Stimulated activated naive CD8-positive, alpha-beta T cell treated with anti-CD3 and anti-CD28 coated beads, Interleukin-15, Interleukin-2, amounts not matched to agents 100 ng/mL and 50 ng/mL, for 24 hours (primary cell): ENCODE data around the gene RIC1.
"Not testable (repeated sequence)": the region's sequence is repeated elsewhere in the genome, so short reads cannot be mapped to it uniquely, and the experiment has no call there.

ENCODE experiments used
- H3K27ac Mint-ChIP-seq: one replicate; pipeline ENCODE4 v1.8.0; 2021; ENCODE audit warnings: mild to moderate bottlenecking, mixed read lengths
- H3K27me3 Mint-ChIP-seq: one replicate; pipeline ENCODE4 v1.8.0; 2021; ENCODE audit warnings: mixed read lengths
- H3K36me3 Mint-ChIP-seq: one replicate; pipeline ENCODE4 v1.8.0; 2021; ENCODE audit warnings: low read depth, mixed read lengths
- H3K4me1 Mint-ChIP-seq: one replicate; pipeline ENCODE4 v1.8.0; 2021; ENCODE audit warnings: low read depth, mixed read lengths
- H3K4me3 Mint-ChIP-seq: one replicate; pipeline ENCODE4 v1.8.0; 2021; ENCODE audit warnings: mild to moderate bottlenecking, mixed read lengths
- H3K9me3 Mint-ChIP-seq: one replicate; pipeline ENCODE4 v1.8.0; 2021; ENCODE audit warnings: mixed read lengths

Gene RIC1

DNA sequence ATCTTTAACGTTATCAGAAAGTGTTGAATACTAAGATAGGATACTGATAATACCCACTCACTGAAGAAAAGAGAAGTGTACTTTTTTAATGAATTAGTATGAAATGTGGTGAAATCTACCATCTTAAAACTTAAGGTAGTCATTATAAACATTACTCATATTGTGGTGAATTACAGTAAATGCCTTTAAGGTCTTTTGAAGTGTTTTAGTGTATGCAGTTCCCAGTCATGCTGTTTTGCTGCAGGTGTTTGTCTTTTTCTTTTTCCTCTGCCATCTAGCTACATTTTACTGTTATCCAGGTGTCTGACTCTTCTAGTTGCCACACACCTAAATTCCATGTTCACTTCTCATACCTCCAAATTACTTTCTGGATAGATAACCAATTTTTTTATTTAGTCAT is 131.4 kb downstream of the RIC1 start:
- peaks cover 77% of the 10 kb centered on the region for H3K36me3 Mint-ChIP-seq
- no peak overlapping the region for H3K4me3 Mint-ChIP-seq
- H3K27ac Mint-ChIP-seq, result no peak overlapping the region
- H3K27me3 Mint-ChIP-seq, result no peaks in the 10 kb centered on the region
- H3K9me3 Mint-ChIP-seq, result no peaks in the 10 kb centered on the region
- H3K4me1 Mint-ChIP-seq, result peaks cover 25% of the 10 kb centered on the region

DNA sequence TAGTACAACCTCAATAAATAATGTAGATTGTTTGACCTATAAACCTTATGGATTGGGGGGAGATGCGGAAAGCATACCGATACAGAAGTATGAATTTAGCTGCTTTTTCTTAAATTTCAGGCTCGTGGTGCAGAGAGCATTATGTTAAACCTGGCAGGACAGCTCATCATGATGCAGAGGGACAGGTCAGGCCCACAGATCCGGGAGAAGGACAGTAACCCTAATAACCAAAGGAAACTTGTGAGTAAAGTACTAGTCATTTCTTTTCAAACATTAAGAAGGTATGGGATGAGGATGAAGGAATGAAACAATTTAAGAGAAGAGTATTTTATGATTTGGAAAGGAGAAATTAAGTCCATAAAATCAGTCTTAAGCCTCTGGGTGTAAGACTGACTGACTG is 133.5 kb downstream of the RIC1 start:
- Mint-ChIP-seq H3K36me3 (peaks cover 82% of the 10 kb centered on the region), H3K27ac (no peak overlapping the region), H3K9me3 (no peaks in the 10 kb centered on the region), H3K4me3 (no peak overlapping the region), H3K27me3 (no peaks in the 10 kb centered on the region), H3K4me1 (peaks cover 27% of the 10 kb centered on the region)

DNA sequence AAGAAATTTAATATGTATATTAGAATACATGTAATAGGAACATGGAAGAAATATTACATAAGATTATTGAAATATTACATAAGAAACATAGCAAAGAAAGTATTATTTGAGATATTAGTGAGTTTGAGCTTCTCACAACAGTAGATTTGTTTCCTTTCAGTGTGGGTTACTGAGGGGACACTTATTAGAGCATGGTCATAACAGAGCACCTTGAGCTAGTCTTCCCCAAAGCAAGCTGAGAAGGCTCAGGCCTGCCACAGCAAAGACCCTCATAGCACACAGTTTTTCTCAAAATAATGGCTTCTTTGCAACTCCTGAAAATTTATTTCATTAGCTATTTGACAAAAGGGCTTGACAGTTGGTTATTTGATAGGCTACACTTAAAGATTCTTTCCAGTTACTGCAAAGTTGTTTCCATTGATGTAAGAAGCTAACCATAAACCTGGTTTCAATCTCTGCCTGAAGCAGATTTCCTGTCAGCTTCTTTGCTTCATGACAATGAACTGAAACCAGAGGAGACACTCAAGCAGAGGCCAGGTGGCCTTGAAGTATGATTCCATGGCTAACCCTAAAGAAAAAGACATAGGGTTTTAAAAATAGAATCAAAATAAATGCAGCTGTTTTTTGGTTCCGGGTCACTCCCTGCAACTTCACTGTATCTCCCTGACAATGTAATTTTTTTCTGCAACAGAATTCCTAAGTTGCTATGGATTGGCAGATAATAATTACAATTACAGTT is 135.4 kb downstream of the RIC1 start:
- H3K27me3 Mint-ChIP-seq, result no peaks in the 10 kb centered on the region
- H3K4me3 Mint-ChIP-seq, result no peak overlapping the region
- peak overlapping the region; percentile 53 for H3K27ac Mint-ChIP-seq
- H3K36me3 Mint-ChIP-seq, result peaks cover 82% of the 10 kb centered on the region
- peaks cover 37% of the 10 kb centered on the region for H3K4me1 Mint-ChIP-seq
- no peaks in the 10 kb centered on the region for H3K9me3 Mint-ChIP-seq

DNA sequence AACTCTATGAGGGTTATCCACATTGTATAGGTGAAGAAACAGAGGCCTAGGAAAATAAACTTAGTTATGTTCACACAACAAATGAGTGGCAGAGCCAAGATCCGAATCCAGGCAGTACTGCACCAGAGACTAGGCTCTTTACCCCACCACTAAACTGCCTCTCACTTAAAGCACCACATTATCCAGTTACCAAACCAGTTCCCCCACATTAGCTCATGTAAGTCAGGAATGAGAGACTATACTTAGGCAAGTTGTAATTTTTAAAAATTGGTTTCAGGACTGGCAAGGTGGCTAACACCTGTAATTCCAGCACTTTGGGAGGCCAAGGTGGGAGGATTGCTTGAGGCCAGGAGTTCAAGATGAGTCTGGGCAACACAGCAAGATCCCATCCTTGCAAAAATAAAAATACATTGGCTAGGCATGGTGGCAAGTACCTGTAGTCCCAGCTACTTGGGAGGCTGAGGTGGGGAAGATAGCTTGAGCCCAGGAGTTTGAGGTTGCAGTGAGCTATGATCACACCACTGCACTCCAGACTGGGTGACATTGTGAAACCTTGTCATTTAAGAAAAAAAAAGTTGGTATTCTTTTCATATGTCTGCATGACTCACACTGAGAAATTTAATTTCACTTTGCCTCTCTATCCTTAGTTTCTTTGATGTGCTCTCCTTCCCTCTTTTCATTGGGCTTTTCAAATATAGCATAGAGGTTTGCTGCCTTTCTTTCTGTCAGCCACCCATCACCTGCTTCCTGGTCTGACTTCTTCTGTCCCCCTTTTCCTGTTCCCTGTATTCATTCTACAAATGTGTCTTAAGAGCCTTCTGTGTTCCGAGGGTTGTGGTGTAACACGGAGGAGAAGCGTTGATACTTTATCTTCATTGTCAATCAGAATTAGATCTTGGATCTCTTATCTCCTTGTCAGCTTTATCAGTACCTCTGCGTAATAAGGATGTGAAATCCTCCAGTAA is 139.3 kb downstream of the RIC1 start:
- Mint-ChIP-seq H3K27me3 (no peaks in the 10 kb centered on the region), H3K4me1 (peaks cover 31% of the 10 kb centered on the region), H3K9me3 (no peaks in the 10 kb centered on the region), H3K36me3 (peaks cover 81% of the 10 kb centered on the region), H3K27ac (peak overlapping the region; percentile 59), H3K4me3 (no peak overlapping the region)

- Mint-ChIP-seq H3K27me3 (no peaks in the 10 kb centered on the region), H3K27ac (no peak overlapping the region), H3K9me3 (peaks cover 6% of the 10 kb centered on the region), H3K4me3 (no peak overlapping the region), H3K36me3 (peaks cover 77% of the 10 kb centered on the region), H3K4me1 (peaks cover 3% of the 10 kb centered on the region)
These were observed 144.6 kb downstream of the RIC1 start for GRCh38 chr9:5773324-5773999.

GRCh38 chr9:5778805-5779204 is 149.9 kb downstream of the RIC1 start:
- Mint-ChIP-seq H3K9me3 (peaks cover 25% of the 10 kb centered on the region), H3K4me1 (peaks cover 7% of the 10 kb centered on the region), H3K4me3 (no peak overlapping the region), H3K27me3 (no peaks in the 10 kb centered on the region), H3K36me3 (peaks cover 85% of the 10 kb centered on the region), H3K27ac (no peak overlapping the region)

GRCh38 chr9:5779705-5780218 is 150.9 kb downstream of the RIC1 start:
- not testable (repeated sequence) for H3K4me3 Mint-ChIP-seq, H3K27ac Mint-ChIP-seq, H3K27me3 Mint-ChIP-seq
- Mint-ChIP-seq H3K36me3 (peaks cover 82% of the 10 kb centered on the region), H3K9me3 (peaks cover 25% of the 10 kb centered on the region), H3K4me1 (peaks cover 12% of the 10 kb centered on the region)

- H3K36me3 Mint-ChIP-seq, result peaks cover 91% of the 10 kb centered on the region
- not testable (repeated sequence) for H3K27ac Mint-ChIP-seq, H3K27me3 Mint-ChIP-seq, H3K4me3 Mint-ChIP-seq
- peaks cover 20% of the 10 kb centered on the region for H3K9me3 Mint-ChIP-seq
- H3K4me1 Mint-ChIP-seq, result peaks cover 29% of the 10 kb centered on the region
These were observed 154.5 kb downstream of the RIC1 start for GRCh38 chr9:5783420-5783819.

GRCh38 chr9:5783982-5784381 is 155.1 kb downstream of the RIC1 start:
- peaks cover 35% of the 10 kb centered on the region for H3K4me1 Mint-ChIP-seq
- no peak overlapping the region for H3K4me3 Mint-ChIP-seq
- no peak overlapping the region for H3K27ac Mint-ChIP-seq
- peaks cover 19% of the 10 kb centered on the region for H3K9me3 Mint-ChIP-seq
- H3K27me3 Mint-ChIP-seq, result no peaks in the 10 kb centered on the region
- H3K36me3 Mint-ChIP-seq, result peaks cover 91% of the 10 kb centered on the region

DNA sequence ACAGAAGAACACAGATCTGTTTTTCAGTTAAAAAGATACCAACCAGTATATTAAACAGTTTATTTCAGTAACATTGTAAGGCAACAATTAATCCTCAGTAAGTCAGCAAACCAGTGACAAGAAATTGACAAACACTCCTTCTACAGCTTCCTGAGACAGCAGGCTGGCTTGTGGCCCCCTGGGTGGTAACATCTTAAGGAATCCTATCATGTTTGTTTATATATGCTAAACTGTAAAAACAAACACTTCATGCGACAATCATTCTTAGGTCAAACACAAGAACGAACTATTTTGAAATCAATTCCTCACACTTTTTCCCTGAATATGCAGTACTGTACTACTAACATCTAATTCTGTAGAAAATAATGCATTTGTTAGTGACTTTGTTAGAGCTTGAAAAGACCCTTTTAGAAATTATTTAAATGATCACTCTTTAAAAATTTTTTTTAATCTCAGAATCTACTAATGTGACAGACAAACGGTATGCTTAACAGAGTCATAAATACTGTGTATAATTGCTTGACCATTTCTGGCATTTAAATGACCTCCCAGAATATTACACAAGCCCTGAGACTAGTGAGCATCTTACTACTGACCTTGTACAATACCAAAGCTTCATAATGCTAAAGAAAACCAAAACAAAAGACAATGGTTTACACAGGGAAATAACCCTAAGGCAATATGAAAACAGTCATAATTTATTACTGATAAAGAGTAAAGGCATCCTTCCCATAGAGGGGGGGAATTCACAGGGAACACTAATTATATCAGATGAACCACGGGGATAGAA is 155.8 kb downstream of the RIC1 start:
- peaks cover 90% of the 10 kb centered on the region for H3K36me3 Mint-ChIP-seq
- no peak overlapping the region for H3K27ac Mint-ChIP-seq
- H3K4me1 Mint-ChIP-seq, result peaks cover 38% of the 10 kb centered on the region
- peaks cover 19% of the 10 kb centered on the region for H3K9me3 Mint-ChIP-seq
- no peak overlapping the region for H3K4me3 Mint-ChIP-seq
- no peaks in the 10 kb centered on the region for H3K27me3 Mint-ChIP-seq

- peaks cover 90% of the 10 kb centered on the region for H3K36me3 Mint-ChIP-seq
- H3K4me1 Mint-ChIP-seq, result peaks cover 47% of the 10 kb centered on the region
- no peak overlapping the region for H3K4me3 Mint-ChIP-seq
- peaks cover 10% of the 10 kb centered on the region for H3K9me3 Mint-ChIP-seq
- H3K27me3 Mint-ChIP-seq, result no peaks in the 10 kb centered on the region
- H3K27ac Mint-ChIP-seq, result peak overlapping the region; percentile 18
These were observed 157.6 kb downstream of the RIC1 start for GRCh38 chr9:5786370-5787127.

DNA sequence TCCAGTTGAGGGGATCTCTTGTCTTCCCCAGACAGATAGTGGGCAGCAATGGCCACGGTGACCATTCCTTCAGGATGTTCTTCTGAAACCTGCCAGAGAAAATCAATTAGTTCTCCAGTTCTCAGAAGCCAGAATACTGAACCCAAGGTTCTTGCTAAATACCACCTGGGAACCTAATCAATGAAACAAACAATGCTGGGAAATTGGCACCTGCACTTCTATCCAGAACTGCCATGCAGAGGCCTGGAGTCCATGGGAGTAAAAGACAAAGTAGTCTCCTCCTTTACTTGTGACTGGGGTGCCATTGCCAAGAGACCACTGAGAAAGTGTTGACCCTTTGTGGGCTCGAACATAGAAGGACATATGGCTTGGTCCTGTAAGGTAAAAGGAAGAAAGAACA is 158.3 kb downstream of the RIC1 start:
- H3K4me3 Mint-ChIP-seq, result no peak overlapping the region
- H3K27me3 Mint-ChIP-seq, result no peaks in the 10 kb centered on the region
- H3K36me3 Mint-ChIP-seq, result peaks cover 90% of the 10 kb centered on the region
- peaks cover 9% of the 10 kb centered on the region for H3K9me3 Mint-ChIP-seq
- H3K4me1 Mint-ChIP-seq, result peaks cover 54% of the 10 kb centered on the region
- peak overlapping the region; percentile 76 for H3K27ac Mint-ChIP-seq

DNA sequence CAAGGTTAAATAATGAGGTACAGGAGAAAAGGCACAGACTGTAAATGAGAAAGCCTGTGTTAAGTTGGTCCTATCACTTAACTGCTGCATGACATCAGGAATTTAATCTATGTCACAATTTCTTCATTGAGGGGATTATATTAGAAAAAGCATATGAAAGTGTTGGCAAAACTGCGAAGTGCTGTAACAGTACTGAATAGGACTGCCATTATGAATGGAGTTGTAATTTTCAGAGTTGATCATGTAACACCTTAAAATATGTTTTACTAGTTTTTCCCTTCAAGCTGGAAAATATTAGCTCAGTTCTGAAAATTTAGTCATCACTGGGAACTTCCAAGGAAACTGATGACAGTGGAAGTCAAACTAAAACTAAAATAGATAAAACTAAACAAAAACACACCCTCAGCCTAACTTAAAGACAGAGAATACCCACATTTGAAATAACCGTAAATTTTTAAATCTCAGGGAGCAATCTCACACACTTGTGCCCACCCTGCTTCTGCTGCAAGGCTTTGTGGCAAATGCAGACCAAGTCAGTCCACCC is 158.9 kb downstream of the RIC1 start:
- H3K9me3 Mint-ChIP-seq, result peaks cover 7% of the 10 kb centered on the region
- peak overlapping the region; percentile 76 for H3K27ac Mint-ChIP-seq
- peaks cover 57% of the 10 kb centered on the region for H3K4me1 Mint-ChIP-seq
- H3K4me3 Mint-ChIP-seq, result peak overlapping the region; percentile 3
- H3K36me3 Mint-ChIP-seq, result peaks cover 85% of the 10 kb centered on the region
- no peaks in the 10 kb centered on the region for H3K27me3 Mint-ChIP-seq
